Activated CD4-positive, alpha-beta memory T cell treated with anti-CD3 and anti-CD28 coated beads for 36 hours (primary cell): ENCODE results near the gene DNPEP. TPM values are rescaled to one million over a fixed set of nuclear protein-coding genes. Genes with fewer than 3 reads are reported as not detected.

Source experiments
- CTCF ChIA-PET: fragments of 350-600 bp; sonication (Branson Sonifier 250); formaldehyde crosslinking; loops from one replicate; lab custom pipeline; 2021; ENCODE audit warnings: antibody characterized with exemption, inconsistent platforms; lab: Charles Lee
- POLR2A ChIA-PET: fragments of 350-600 bp; sonication (Branson Sonifier 250); formaldehyde crosslinking; loops from one replicate; lab custom pipeline; 2021; ENCODE audit warnings: antibody characterized with exemption; lab: Charles Lee
- DNase-seq: peaks from one replicate; pipeline ENCODE4 v3.0.0-alpha.2; 2020
- H3K27ac Mint-ChIP-seq: one replicate; pipeline ENCODE4 v1.8.0; 2021; ENCODE audit warnings: mixed read lengths
- H3K27me3 Mint-ChIP-seq: one replicate; pipeline ENCODE4 v1.8.0; 2021; ENCODE audit warnings: mixed read lengths
- H3K36me3 Mint-ChIP-seq: one replicate; pipeline ENCODE4 v1.8.0; 2021; ENCODE audit warnings: mixed read lengths
- H3K4me1 Mint-ChIP-seq: one replicate; pipeline ENCODE4 v1.8.0; 2021; ENCODE audit warnings: low read depth, mixed read lengths
- H3K4me3 Mint-ChIP-seq: one replicate; pipeline ENCODE4 v1.8.0; 2021; ENCODE audit warnings: mild to moderate bottlenecking, mixed read lengths
- H3K9me3 Mint-ChIP-seq: one replicate; pipeline ENCODE4 v1.8.0; 2021; ENCODE audit warnings: mixed read lengths
- intact Hi-C: fragments of 100-400 bp; cut with micrococcal nuclease; formaldehyde crosslinking; loops from one replicate; pipeline ENCODE4 v1.15.1; 2023
- total RNA-seq, 2 experiments: library from RNA; stranded (reverse); gene quantifications; one replicate each; pipeline ENCODE4 v1.2.3, GENCODE V29; 2021

DNPEP gene
- total RNA-seq, 2 experiments from 2014 or later: 71.6 to 74.2 TPM

- no peaks in the 10 kb centered on the region for H3K4me1 Mint-ChIP-seq
- H3K9me3 Mint-ChIP-seq: no peaks in the 10 kb centered on the region
- H3K4me3 Mint-ChIP-seq: no peak overlapping the region
- intact Hi-C loops: no loop called here
- ChIA-PET CTCF (interaction anchor here (1.1 to 4.9 kb wide), 4 partner anchors 14 to 124 kb away, joined by 3 to 118 read pairs (median 16); a partner anchor contains a TSS), POLR2A (no interaction called here)
- no peaks in the 10 kb centered on the region for H3K36me3 Mint-ChIP-seq
- H3K27me3 Mint-ChIP-seq: peaks cover 9% of the 10 kb centered on the region
- DNase-seq: no peak
- no peak overlapping the region for H3K27ac Mint-ChIP-seq
These were observed 17.2 kb upstream of the DNPEP start for GRCh38 chr2:219404954-219405353.

- no peak overlapping the region for H3K4me3 Mint-ChIP-seq
- ChIA-PET POLR2A (no interaction called here), CTCF (interaction anchor here (0.6 to 4.9 kb wide), 9 partner anchors 12 to 158 kb away, joined by 3 to 118 read pairs (median 3); partner anchors contain the start of gene DES)
- peaks cover 5% of the 10 kb centered on the region for H3K27me3 Mint-ChIP-seq
- DNase-seq: no peak
- H3K36me3 Mint-ChIP-seq: no peaks in the 10 kb centered on the region
- intact Hi-C loops: no loop called here
- H3K4me1 Mint-ChIP-seq: no peaks in the 10 kb centered on the region
- no peak overlapping the region for H3K27ac Mint-ChIP-seq
- H3K9me3 Mint-ChIP-seq: no peaks in the 10 kb centered on the region
These were observed 16.7 kb upstream of the DNPEP start for GRCh38 chr2:219404291-219404910.

GRCh38 chr2:219403861-219404260 lies 16.1 kb upstream of the DNPEP start:
- H3K27me3 Mint-ChIP-seq: peaks cover 5% of the 10 kb centered on the region
- CTCF ChIA-PET: interaction anchor here (0.6 to 4.9 kb wide), 17 partner anchors 12 to 158 kb away, joined by 3 to 118 read pairs (median 5); partner anchors contain the start of genes DES, GMPPA and SPEG
- H3K9me3 Mint-ChIP-seq: no peaks in the 10 kb centered on the region
- H3K27ac Mint-ChIP-seq: peak overlapping the region; percentile 21
- POLR2A ChIA-PET: interaction anchor here (1.1 to 1.3 kb wide), 2 partner anchors 15 to 126 kb away, joined by 3 to 4 read pairs; no protein-coding TSS in a partner anchor
- no peaks in the 10 kb centered on the region for H3K4me1 Mint-ChIP-seq
- H3K4me3 Mint-ChIP-seq: no peak overlapping the region
- DNase-seq: no peak
- intact Hi-C loops: loop anchor here (1.0 to 2.0 kb wide), 3 partner anchors 31 to 126 kb away; partner anchors contain the start of gene SPEG
- no peaks in the 10 kb centered on the region for H3K36me3 Mint-ChIP-seq

- Mint-ChIP-seq H3K9me3 (no peaks in the 10 kb centered on the region), H3K4me3 (no peak overlapping the region), H3K36me3 (no peaks in the 10 kb centered on the region), H3K4me1 (no peaks in the 10 kb centered on the region), H3K27ac (no peak overlapping the region), H3K27me3 (peaks cover 5% of the 10 kb centered on the region)
- ChIA-PET POLR2A (interaction anchor here (1.1 to 1.3 kb wide), 2 partner anchors 14 to 127 kb away, joined by 3 to 4 read pairs; no protein-coding TSS in a partner anchor), CTCF (interaction anchor here (0.7 to 4.9 kb wide), 32 partner anchors 10 to 240 kb away, joined by 3 to 118 read pairs (median 4); partner anchors contain the start of genes DES, DNPEP, GMPPA and SPEG)
- DNase-seq: peak; percentile 70
- intact Hi-C loops: loop anchor here (1.0 to 2.0 kb wide), 3 partner anchors 32 to 127 kb away; partner anchors contain the start of gene SPEG
These were observed 15.2 kb upstream of the DNPEP start for GRCh38 chr2:219402665-219403515.

GRCh38 chr2:219401606-219402005 lies 13.9 kb upstream of the DNPEP start:
- no peak overlapping the region for H3K4me3 Mint-ChIP-seq
- ChIA-PET CTCF (interaction anchor here (1.1 to 4.9 kb wide), 11 partner anchors 8 to 196 kb away, joined by 3 to 118 read pairs (median 10); partner anchors contain the start of genes DNPEP and STK11IP), POLR2A (no interaction called here)
- H3K4me1 Mint-ChIP-seq: peaks cover 10% of the 10 kb centered on the region
- DNase-seq: no peak
- intact Hi-C loops: loop anchor here (2.0 kb wide), 2 partner anchors 33 to 57 kb away; partner anchors contain the start of gene SPEG
- no peak overlapping the region for H3K27ac Mint-ChIP-seq
- H3K36me3 Mint-ChIP-seq: no peaks in the 10 kb centered on the region
- H3K9me3 Mint-ChIP-seq: no peaks in the 10 kb centered on the region
- peaks cover 5% of the 10 kb centered on the region for H3K27me3 Mint-ChIP-seq

- ChIA-PET POLR2A (no interaction called here), CTCF (interaction anchor here (1.0 kb wide), 1 partner anchor 130 kb away, joined by 5 read pairs; no protein-coding TSS in a partner anchor)
- intact Hi-C loops: no loop called here
- Mint-ChIP-seq H3K9me3 (no peaks in the 10 kb centered on the region), H3K27ac (no peak overlapping the region), H3K4me3 (no peak overlapping the region), H3K27me3 (peaks cover 5% of the 10 kb centered on the region), H3K36me3 (no peaks in the 10 kb centered on the region), H3K4me1 (peaks cover 10% of the 10 kb centered on the region)
- no peak for DNase-seq
These were observed 12.8 kb upstream of the DNPEP start for GRCh38 chr2:219400562-219400961.

GRCh38 chr2:219399716-219400478 lies 12.2 kb upstream of the DNPEP start:
- no peaks in the 10 kb centered on the region for H3K9me3 Mint-ChIP-seq
- POLR2A ChIA-PET: no interaction called here
- no peak overlapping the region for H3K27ac Mint-ChIP-seq
- no peak for DNase-seq
- H3K27me3 Mint-ChIP-seq: peaks cover 5% of the 10 kb centered on the region
- CTCF ChIA-PET: interaction anchor here (1.0 kb wide), 1 partner anchor 130 kb away, joined by 5 read pairs; no protein-coding TSS in a partner anchor
- no peak overlapping the region for H3K4me3 Mint-ChIP-seq
- intact Hi-C loops: no loop called here
- H3K36me3 Mint-ChIP-seq: no peaks in the 10 kb centered on the region
- peaks cover 10% of the 10 kb centered on the region for H3K4me1 Mint-ChIP-seq

- DNase-seq: no peak
- Mint-ChIP-seq H3K36me3 (no peaks in the 10 kb centered on the region), H3K4me1 (peaks cover 10% of the 10 kb centered on the region), H3K27me3 (peaks cover 5% of the 10 kb centered on the region), H3K4me3 (no peak overlapping the region), H3K9me3 (no peaks in the 10 kb centered on the region), H3K27ac (no peak overlapping the region)
- intact Hi-C loops: no loop called here
- ChIA-PET CTCF (interaction anchor here (1.5 kb wide), 1 partner anchor 35 kb away, joined by 3 read pairs; no protein-coding TSS in a partner anchor), POLR2A (no interaction called here)
These were observed 11.1 kb upstream of the DNPEP start for GRCh38 chr2:219398721-219399363.

- POLR2A ChIA-PET: interaction anchor here (0.7 kb wide), 1 partner anchor 8 kb away, joined by 3 read pairs; no protein-coding TSS in a partner anchor
- no peak for DNase-seq
- intact Hi-C loops: no loop called here
- H3K4me3 Mint-ChIP-seq: no peak overlapping the region
- CTCF ChIA-PET: no interaction called here
- peaks cover 10% of the 10 kb centered on the region for H3K4me1 Mint-ChIP-seq
- H3K36me3 Mint-ChIP-seq: no peaks in the 10 kb centered on the region
- no peak overlapping the region for H3K27ac Mint-ChIP-seq
- H3K9me3 Mint-ChIP-seq: no peaks in the 10 kb centered on the region
- no peaks in the 10 kb centered on the region for H3K27me3 Mint-ChIP-seq
These were observed 9.2 kb upstream of the DNPEP start for GRCh38 chr2:219396863-219397457.

GRCh38 chr2:219395609-219396008 lies 7.9 kb upstream of the DNPEP start:
- no peak for DNase-seq
- no peak overlapping the region for H3K27ac Mint-ChIP-seq
- no peak overlapping the region for H3K4me3 Mint-ChIP-seq
- no peaks in the 10 kb centered on the region for H3K9me3 Mint-ChIP-seq
- H3K4me1 Mint-ChIP-seq: peaks cover 10% of the 10 kb centered on the region
- H3K36me3 Mint-ChIP-seq: no peaks in the 10 kb centered on the region
- no peaks in the 10 kb centered on the region for H3K27me3 Mint-ChIP-seq
- POLR2A ChIA-PET: no interaction called here
- intact Hi-C loops: no loop called here
- CTCF ChIA-PET: interaction anchor here (1.0 kb wide), 1 partner anchor 100 kb away, joined by 3 read pairs; a partner anchor contains a TSS
